GM18868 (cell line): ENCODE data around the gene KPTN.

Source experiments
- ATAC-seq: cut with Tn5 transposase; IDR thresholded peaks from one replicate; pipeline ENCODE4 v1.9.1; 2021; ENCODE audit warnings: mild to moderate bottlenecking, moderate library complexity; ENCODE audit not compliant: unreplicated experiment

Gene KPTN

GRCh38 chr19:47437500-47437899 lies 46.5 kb downstream of the KPTN start:
- ATAC-seq: no peak

DNA sequence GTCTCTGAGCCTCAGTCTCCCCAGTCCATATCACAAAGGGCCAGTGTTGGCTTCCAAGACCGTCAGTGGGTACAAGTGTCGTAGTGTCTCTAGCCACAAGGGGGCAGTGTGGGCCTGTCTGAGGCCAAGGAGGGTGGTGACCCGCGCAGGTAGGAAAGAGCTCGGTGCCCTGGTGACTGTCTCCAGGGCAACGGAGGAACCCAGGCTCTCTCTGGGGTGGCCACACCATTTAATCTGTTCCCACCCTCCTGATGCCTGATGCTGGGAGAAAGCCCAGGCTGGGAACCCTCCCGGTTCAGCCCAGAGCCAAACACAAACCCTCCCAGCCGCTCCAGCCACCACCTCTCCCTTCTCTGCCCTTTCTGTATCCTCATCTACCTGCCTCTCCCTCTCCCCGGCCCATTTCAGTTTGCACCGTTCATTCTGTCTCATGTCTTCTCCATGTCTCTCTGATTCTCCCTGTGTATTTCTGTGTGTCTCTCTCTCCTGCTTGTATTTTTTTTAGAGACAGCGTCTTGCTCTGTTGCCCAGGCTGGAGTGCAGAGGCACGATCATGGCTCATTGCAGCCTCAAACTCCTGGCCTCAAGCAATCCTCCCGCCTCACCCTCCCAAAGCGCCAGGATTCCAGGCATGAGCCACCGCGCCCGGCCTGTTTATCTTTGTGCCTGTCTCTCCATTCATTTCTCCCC lies 47.2 kb downstream of the KPTN start:
- ATAC-seq: no peak

GRCh38 chr19:47435883-47436417 lies 48.1 kb downstream of the KPTN start:
- ATAC-seq: no peak

- ATAC-seq: no peak
These were observed 48.8 kb downstream of the KPTN start for GRCh38 chr19:47435196-47435595.

GRCh38 chr19:47434088-47434487 lies 49.9 kb downstream of the KPTN start:
- no peak for ATAC-seq

- ATAC-seq: no peak
These were observed 50.9 kb downstream of the KPTN start for GRCh38 chr19:47433121-47433520.

GRCh38 chr19:47432499-47432898 lies 51.5 kb downstream of the KPTN start:
- ATAC-seq: no peak

DNA sequence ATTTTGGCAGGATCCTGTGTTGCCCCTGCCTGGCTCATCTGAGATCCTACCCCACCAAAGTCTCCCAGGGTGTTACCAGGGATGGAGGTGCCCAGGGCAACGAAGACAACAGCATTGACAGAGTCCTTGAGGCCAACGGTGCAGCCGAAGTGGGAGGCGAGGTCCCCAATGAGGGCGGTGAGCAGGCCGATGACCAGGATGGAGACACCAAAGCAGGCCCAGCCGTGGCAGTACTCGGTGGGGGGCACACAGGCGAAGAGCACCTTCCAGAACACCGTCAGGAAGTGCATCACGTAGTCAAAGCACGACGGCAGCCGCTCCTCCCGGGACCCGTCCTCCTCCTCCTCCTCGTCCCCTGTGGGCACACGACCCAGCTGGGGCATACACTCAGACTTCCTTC lies 51.9 kb downstream of the KPTN start:
- no peak for ATAC-seq

- ATAC-seq: no peak
These were observed 53.8 kb downstream of the KPTN start for GRCh38 chr19:47430041-47430802.

DNA sequence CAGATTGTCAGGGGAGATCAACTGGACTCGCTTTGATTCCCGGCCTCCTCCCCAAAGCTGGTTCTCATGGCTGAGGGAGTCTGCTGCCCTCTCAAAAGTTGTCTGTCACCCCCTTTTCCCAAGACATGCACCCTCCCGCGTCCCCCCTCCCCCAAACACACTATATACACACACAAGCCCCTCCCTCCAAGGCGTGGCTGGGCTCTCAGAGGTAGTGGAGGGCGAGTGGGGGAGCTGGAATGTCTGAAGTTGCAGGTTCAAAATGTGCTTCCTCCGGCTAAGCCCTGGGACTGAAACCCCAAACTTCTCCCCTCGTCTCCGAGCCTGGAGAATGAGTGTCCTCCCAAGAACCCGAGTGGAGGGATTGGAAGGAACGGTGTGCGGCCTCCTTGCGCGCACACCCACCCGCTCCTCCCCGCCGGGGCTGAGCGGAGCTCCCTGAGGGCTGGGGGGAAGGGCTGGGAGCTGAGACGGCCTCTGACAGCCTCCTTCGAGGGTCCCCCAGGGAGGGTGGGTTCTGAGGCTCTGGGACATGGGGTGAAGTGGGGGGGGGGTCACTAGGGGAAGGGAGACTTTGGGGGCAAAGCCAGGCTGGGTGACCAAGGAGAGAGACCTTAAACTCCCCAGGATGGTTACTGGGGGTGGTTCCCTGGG lies 54.8 kb downstream of the KPTN start:
- no peak for ATAC-seq

DNA sequence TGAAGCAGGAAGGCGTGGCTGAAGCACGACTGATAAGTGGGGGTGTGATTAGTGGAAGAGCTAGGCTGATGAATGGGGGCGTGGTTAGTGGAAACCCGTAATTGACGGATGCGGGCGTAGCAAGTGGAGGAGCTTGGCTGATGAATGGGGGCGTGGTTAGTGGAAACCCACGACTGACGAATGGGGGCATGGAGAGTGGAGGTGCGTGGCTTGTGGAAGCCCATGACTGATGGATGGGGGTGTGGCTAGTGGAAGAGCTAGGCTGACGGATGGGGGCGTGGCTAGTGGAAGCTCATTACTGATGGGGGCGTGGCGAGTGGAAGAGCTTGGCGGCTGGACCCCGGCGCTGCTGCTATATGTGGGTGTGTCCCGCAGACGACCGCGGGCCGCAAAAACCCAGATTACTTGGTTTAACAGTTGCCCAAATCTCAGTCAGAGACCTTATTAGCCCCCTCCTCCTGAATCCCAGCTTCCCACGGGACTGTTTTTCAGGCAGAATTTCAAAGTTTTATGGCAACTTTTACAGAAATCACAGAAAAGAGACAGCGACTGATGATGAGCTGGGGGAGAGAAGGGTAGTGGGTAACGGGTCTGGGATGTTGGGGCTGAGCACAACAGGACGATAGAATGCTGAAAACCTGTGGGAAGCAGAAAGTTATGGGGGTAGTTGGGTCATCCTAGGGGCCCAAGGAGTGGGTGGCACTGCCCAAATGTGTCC lies 55.7 kb downstream of the KPTN start:
- ATAC-seq: no peak

DNA sequence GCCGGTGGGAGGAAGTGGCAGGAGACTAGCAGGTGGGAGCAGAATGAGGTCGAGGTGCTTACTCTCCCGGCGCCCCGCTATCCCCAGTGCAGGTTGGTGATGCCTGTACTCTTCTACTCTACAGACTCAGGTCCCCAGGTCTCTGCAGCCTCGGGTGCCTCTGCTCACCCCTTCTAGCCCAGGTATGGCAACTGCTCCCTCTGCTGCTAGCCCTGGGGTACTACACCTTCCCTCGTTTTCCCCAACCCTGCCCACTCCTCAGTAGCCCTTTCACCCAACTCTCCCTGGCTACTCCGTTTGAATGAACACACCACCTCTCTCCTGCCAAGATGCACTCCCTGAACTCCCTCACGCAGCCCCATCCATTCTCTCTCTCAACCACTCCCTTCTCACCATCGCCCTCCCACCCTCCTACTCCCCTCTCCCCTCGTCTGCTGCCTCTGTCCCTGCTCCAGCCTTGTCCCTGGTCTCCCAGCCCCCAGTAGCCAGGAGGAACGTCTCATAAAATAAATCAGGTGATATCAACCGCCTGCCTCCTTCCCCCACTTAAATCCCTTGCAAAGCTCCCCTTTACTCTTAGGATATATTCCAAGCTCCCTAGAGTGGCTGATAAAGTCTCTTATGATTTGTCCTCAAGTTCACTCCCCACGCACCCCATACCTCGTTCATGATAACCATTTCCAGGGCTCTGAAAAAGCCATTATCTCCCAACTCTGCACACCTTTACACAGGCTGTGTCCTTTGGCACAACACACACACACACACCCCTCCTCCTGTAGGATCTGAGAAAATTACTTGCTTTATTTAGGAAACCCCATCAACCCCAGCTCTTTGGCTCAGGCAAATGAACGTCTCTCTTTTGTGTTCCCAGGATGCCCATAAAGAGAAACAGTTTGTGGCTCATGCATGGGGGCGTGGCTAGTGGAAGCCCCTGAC lies 56.5 kb downstream of the KPTN start:
- no peak for ATAC-seq
